Measurements from ENCODE around the gene EEF1AKMT4.

DNA sequence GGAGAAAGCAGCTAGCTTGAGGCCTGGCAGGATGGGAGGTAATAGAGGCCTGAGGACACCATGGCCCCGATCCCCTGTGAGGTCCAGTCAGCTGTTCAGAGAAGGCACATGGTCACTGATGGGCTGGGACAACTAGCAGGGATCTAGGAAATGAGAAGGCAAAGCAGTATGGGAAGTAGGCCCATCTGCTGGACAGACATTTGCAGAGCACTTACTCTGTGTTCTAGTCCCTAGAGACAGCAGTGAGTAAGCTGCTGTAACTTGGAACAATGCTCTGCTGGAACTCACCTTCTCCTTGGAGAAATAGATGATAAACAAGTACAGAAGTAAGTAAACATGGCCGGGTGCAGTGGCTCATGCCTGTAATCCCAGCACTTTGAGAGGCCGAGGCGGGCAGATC is 33.5 kb downstream of the EEF1AKMT4 start:
- TF ChIP-seq, protein P1, sequence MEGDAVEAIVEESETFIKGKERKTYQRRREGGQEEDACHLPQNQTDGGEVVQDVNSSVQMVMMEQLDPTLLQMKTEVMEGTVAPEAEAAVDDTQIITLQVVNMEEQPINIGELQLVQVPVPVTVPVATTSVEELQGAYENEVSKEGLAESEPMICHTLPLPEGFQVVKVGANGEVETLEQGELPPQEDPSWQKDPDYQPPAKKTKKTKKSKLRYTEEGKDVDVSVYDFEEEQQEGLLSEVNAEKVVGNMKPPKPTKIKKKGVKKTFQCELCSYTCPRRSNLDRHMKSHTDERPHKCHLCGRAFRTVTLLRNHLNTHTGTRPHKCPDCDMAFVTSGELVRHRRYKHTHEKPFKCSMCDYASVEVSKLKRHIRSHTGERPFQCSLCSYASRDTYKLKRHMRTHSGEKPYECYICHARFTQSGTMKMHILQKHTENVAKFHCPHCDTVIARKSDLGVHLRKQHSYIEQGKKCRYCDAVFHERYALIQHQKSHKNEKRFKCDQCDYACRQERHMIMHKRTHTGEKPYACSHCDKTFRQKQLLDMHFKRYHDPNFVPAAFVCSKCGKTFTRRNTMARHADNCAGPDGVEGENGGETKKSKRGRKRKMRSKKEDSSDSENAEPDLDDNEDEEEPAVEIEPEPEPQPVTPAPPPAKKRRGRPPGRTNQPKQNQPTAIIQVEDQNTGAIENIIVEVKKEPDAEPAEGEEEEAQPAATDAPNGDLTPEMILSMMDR (IDR thresholded peaks at IDR 0.05; ENCODE audit: low read length): no peak
- TF ChIP-seq EZH2phosphoT487 (IDR thresholded peaks at IDR 0.05; ENCODE audit: low read length): no peak

Data from MM.1S (cell line).